ENCODE data around the gene VAMP5. TPM values are rescaled to one million over a fixed set of nuclear protein-coding genes. Genes with fewer than 3 reads are reported as not detected.
A peak's percentile ranks its signal among the peaks of the same experiment; 100 is the strongest.

Gene VAMP5
- total RNA-seq, 1 donor from 2014 or later: 87.0 TPM

GRCh38 chr2:85594715-85595300, 10.6 kb downstream of the VAMP5 start:
- Histone ChIP-seq H3K27me3 (ENCODE audit: low read depth) (no peaks in the 10 kb centered on the region), H3K9me3 (no peaks in the 10 kb centered on the region), H3K36me3 (peaks cover 33% of the 10 kb centered on the region), H3K4me3 (peak overlapping the region; percentile 90), H3K4me1 (peaks cover 67% of the 10 kb centered on the region), H3K27ac (peak overlapping the region; percentile 94)
- ATAC-seq (no peak), DNase-seq (no peak)
- TF ChIP-seq, protein P1, sequence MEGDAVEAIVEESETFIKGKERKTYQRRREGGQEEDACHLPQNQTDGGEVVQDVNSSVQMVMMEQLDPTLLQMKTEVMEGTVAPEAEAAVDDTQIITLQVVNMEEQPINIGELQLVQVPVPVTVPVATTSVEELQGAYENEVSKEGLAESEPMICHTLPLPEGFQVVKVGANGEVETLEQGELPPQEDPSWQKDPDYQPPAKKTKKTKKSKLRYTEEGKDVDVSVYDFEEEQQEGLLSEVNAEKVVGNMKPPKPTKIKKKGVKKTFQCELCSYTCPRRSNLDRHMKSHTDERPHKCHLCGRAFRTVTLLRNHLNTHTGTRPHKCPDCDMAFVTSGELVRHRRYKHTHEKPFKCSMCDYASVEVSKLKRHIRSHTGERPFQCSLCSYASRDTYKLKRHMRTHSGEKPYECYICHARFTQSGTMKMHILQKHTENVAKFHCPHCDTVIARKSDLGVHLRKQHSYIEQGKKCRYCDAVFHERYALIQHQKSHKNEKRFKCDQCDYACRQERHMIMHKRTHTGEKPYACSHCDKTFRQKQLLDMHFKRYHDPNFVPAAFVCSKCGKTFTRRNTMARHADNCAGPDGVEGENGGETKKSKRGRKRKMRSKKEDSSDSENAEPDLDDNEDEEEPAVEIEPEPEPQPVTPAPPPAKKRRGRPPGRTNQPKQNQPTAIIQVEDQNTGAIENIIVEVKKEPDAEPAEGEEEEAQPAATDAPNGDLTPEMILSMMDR (IDR thresholded peaks at IDR 0.05): no peak
- intact Hi-C loops (cut with DNase I): no loop called here

DNA sequence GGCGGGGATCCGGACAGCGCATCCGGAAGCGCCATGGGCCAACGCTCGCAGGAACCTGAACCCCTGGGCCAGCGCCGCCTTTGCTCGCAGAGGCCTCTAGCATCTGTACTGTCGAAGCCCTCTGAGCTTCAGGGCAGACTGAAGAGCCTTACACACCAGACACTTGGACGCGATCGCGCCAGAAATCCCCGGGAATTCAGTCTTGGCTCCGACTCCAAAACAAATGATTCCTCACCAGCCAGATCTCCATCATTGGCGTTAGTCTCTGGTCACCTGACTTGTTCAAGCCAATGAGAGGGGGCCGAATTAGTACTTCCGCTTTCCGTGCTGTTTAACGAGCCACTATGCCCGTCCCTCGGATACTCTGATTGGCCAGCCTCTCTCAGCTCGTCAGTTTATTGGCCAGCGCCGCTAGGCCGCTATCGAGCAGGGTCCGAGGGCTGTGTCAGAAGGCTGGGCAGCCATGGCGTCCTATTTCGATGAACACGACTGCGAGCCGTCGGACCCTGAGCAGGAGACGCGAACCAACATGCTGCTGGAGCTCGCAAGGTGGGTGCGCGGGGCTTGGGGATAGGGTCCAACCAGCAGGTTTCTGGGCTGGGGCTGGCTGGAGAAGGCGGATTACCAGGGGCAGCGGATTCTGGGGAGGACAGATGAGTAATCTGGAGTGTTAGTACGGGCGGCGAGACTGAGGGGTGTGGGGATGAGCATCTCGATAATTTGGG, 11.2 kb downstream of the VAMP5 start, which contains the start of gene RNF181:
TSS of gene RNF181 (plus strand) at position 445 of the 725 bp plus-strand sequence. CDS start at position 464, 19 bp downstream.
- TF ChIP-seq, protein P1 (IDR thresholded peaks at IDR 0.05): no peak
- Histone ChIP-seq H3K27ac (peak within 1 kb of the TSS; percentile 94), H3K4me1 (peaks cover 67% of the 10 kb centered on the region), H3K36me3 (peaks cover 39% of the 10 kb centered on the region), H3K9me3 (no peaks in the 10 kb centered on the region), H3K4me3 (peak within 1 kb of the TSS; percentile 90), H3K27me3 (ENCODE audit: low read depth) (no peaks in the 10 kb centered on the region)
- peak; percentile 97 for ATAC-seq
- peak; percentile 96 for DNase-seq
- intact Hi-C loops (cut with DNase I): no loop called here

GRCh38 chr2:85596026-85596333, 11.7 kb downstream of the VAMP5 start:
- Histone ChIP-seq H3K4me3 (peak overlapping the region; percentile 90), H3K9me3 (no peaks in the 10 kb centered on the region), H3K36me3 (peaks cover 44% of the 10 kb centered on the region), H3K27ac (peak overlapping the region; percentile 94), H3K27me3 (ENCODE audit: low read depth) (no peaks in the 10 kb centered on the region), H3K4me1 (peaks cover 65% of the 10 kb centered on the region)
- DNase-seq (no peak), ATAC-seq (peak; percentile 1 to 2)
- TF ChIP-seq, protein P1 (IDR thresholded peaks at IDR 0.05): no peak
- intact Hi-C loops (cut with DNase I): no loop called here

- intact Hi-C loops (cut with DNase I): no loop called here
- DNase-seq (no peak), ATAC-seq (no peak)
- peaks cover 65% of the 10 kb centered on the region for H3K4me1 ChIP-seq
- no peaks in the 10 kb centered on the region for H3K27me3 ChIP-seq (ENCODE audit: low read depth)
- H3K27ac ChIP-seq: peak overlapping the region; percentile 94
- TF ChIP-seq, protein P1 (IDR thresholded peaks at IDR 0.05): no peak
- no peaks in the 10 kb centered on the region for H3K9me3 ChIP-seq
- H3K36me3 ChIP-seq: peaks cover 46% of the 10 kb centered on the region
- H3K4me3 ChIP-seq: peak overlapping the region; percentile 90
Measured at GRCh38 chr2:85596486-85597143, 12.4 kb downstream of the VAMP5 start.

DNA sequence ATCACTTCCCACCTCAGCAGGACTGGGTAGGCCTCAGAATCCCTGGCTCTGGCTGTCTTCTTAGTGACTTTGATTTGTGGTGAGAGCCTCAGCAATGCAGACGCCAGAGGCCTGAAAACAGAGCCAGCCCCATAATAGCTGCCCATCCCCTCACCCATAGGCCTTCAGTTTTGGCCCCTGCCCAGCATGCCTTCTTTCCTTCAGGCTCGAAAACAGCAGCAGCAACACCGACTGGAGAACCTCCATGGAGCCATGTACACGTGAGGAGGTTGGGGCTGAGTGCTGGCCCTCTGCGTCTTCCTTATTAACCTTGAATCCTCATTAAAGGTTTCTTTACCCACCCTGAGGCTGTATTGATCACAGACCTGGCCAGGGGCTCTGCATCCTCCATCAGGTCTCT, 13.0 kb downstream of the VAMP5 start:
- no peak overlapping the region for H3K27ac ChIP-seq
- no peak for DNase-seq
- intact Hi-C loops (cut with DNase I): no loop called here

More for the DNA sequence above, 13.0 kb downstream of the VAMP5 start:
- TF ChIP-seq, protein P1 (IDR thresholded peaks at IDR 0.05): no peak
- Histone ChIP-seq H3K4me1 (peaks cover 60% of the 10 kb centered on the region), H3K36me3 (peaks cover 46% of the 10 kb centered on the region), H3K9me3 (no peaks in the 10 kb centered on the region), H3K27me3 (ENCODE audit: low read depth) (no peaks in the 10 kb centered on the region), H3K4me3 (no peak overlapping the region)
- no peak for ATAC-seq
